ENCODE results near the gene IFNGR1. TPM values are rescaled to one million over a fixed set of nuclear protein-coding genes. Genes with fewer than 3 reads are reported as not detected.

The IFNGR1 gene
- total RNA-seq, 1 experiment from 2014 or later = 18.4 TPM

- DNase-seq (ENCODE audit: low spot score) = no peak
- no peak for TF ChIP-seq CTCF (conservative IDR thresholded peaks at IDR 0.05; ENCODE audit: low read depth, low read length)
- Histone ChIP-seq H3K4me3 (ENCODE audit: low read depth, low read length, poor library complexity, severe bottlenecking) (no peak overlapping the region), H3K9me3 (ENCODE audit: low read depth, low read length, poor library complexity, severe bottlenecking) (no peaks in the 10 kb centered on the region), H3K4me1 (ENCODE audit: insufficient read depth, low read length, poor library complexity, severe bottlenecking) (no peaks in the 10 kb centered on the region), H3K27ac (ENCODE audit: low read depth, low read length, poor library complexity, severe bottlenecking) (no peak overlapping the region), H3K27me3 (replicated peaks; ENCODE audit: insufficient read depth, low read depth, low read length, poor library complexity) (no peaks in the 10 kb centered on the region), H3K36me3 (ENCODE audit: insufficient read depth, low read length, poor library complexity, severe bottlenecking) (peaks cover 25% of the 10 kb centered on the region)
- ChIA-PET CTCF (no interaction called here), POLR2A (ENCODE audit: low non-redundant PET) (no interaction called here)
- BruUV-seq (replicated peaks) = no TSS peak
- intact Hi-C loops (cut with micrococcal nuclease; ENCODE audit: unreplicated experiment) = no loop called here
These were observed 18.9 kb downstream of the IFNGR1 start for GRCh38 chr6:137200288-137200687.

DNA sequence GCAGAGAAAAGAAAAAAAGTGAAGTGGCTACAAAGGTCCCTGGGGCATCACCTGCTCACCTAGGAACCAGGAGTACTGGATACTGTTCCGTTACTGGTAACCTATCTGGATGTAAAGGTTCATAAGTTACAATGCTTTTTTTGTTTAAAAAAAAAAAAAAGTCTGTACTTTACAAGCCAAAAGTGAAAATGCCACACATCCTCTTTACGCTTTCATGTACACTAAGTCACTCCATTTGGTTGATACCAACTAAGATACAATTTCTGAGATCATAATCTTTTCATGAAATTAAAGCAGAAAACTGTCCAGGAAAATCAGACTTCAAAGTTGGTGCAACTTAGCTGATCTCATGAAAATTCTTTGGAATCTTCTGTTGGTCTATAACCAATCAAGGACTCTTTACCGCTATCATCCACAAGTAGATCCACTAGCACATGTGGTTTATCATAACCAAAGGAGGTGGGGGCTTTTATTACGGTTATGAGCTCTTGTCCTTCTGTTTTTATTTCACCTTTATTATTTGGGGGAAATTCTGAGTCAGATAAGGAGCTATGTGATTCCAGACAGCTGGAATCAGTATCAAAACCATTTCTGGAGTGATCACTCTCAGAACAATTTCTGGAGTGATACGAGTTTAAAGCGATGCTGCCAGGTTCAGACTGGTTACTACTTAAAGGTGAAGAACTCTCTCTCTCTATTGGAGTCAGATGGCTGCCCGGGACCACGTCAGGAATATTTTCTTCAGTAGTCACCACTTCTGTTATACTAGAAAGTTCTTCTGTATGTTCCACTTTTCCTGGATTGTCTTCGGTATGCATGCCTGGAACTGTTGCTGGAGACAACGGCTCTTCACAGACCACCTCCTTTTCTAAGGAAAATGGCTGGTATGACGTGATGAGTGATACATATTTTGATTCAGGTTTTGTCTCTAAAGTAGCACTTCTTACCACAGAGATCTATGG lies 21.2 kb downstream of the IFNGR1 start:
- Histone ChIP-seq H3K27ac (ENCODE audit: low read depth, low read length, poor library complexity, severe bottlenecking) (no peak overlapping the region), H3K4me3 (ENCODE audit: low read depth, low read length, poor library complexity, severe bottlenecking) (no peak overlapping the region), H3K4me1 (ENCODE audit: insufficient read depth, low read length, poor library complexity, severe bottlenecking) (no peaks in the 10 kb centered on the region), H3K9me3 (ENCODE audit: low read depth, low read length, poor library complexity, severe bottlenecking) (no peaks in the 10 kb centered on the region), H3K36me3 (ENCODE audit: insufficient read depth, low read length, poor library complexity, severe bottlenecking) (peaks cover 8% of the 10 kb centered on the region), H3K27me3 (replicated peaks; ENCODE audit: insufficient read depth, low read depth, low read length, poor library complexity) (no peaks in the 10 kb centered on the region)
- no TSS peak for BruUV-seq (replicated peaks)
- no peak for DNase-seq (ENCODE audit: low spot score)
- intact Hi-C loops (cut with micrococcal nuclease; ENCODE audit: unreplicated experiment) = no loop called here
- TF ChIP-seq EZH2 (IDR thresholded peaks at IDR 0.05; ENCODE audit: borderline replicate concordance, low read depth, low read length, poor library complexity, severe bottlenecking) (no peak), CTCF (conservative IDR thresholded peaks at IDR 0.05; ENCODE audit: low read depth, low read length) (no peak)
- POLR2A ChIA-PET (ENCODE audit: low non-redundant PET) = no interaction called here
- CTCF ChIA-PET = no interaction called here

DNA sequence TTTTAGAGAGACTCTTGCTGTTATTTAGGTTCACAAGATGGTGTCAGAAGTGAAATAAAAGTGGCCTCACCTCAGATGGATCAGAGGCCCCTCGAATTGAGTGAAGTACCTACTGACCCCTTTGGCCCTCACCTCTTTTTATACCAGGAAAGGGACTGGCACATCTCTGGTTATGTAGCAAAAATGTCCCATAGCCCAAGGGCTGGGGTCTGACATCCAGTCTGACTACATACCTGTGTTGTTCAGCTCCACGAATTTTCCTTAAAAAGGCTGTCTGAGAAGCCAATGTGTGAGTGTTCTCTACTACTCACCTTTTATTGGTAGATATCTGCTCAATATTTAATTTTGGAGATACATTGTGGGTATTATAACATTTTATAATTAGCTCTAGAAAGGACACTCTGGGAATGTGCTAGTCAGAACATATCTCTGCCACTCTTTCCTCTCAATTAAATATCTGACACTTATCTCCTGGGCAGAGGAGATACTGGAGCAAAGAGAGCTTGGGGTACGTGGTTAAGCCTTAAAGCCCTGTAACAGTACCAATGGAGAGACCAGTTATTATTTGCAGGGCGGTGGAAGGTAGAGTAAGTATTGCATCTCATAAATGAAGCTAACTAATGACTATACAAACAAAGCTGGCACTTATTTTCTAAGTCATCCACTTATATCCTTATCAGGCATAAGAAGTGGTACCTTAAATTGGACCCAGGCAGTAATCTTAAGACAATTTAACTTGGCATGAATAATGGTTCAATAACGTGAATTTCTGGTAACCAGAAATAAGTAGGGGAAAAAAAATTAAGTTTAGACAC lies 25.7 kb downstream of the IFNGR1 start:
- no TSS peak for BruUV-seq (replicated peaks)
- intact Hi-C loops (cut with micrococcal nuclease; ENCODE audit: unreplicated experiment) = no loop called here
- ChIA-PET POLR2A (ENCODE audit: low non-redundant PET) (no interaction called here), CTCF (no interaction called here)
- Histone ChIP-seq H3K36me3 (ENCODE audit: insufficient read depth, low read length, poor library complexity, severe bottlenecking) (no peaks in the 10 kb centered on the region), H3K27me3 (replicated peaks; ENCODE audit: insufficient read depth, low read depth, low read length, poor library complexity) (no peaks in the 10 kb centered on the region), H3K4me3 (ENCODE audit: low read depth, low read length, poor library complexity, severe bottlenecking) (no peak overlapping the region), H3K27ac (ENCODE audit: low read depth, low read length, poor library complexity, severe bottlenecking) (no peak overlapping the region), H3K4me1 (ENCODE audit: insufficient read depth, low read length, poor library complexity, severe bottlenecking) (no peaks in the 10 kb centered on the region), H3K9me3 (ENCODE audit: low read depth, low read length, poor library complexity, severe bottlenecking) (peaks cover 13% of the 10 kb centered on the region)
- no peak for DNase-seq (ENCODE audit: low spot score)
- TF ChIP-seq CTCF (conservative IDR thresholded peaks at IDR 0.05; ENCODE audit: low read depth, low read length) (no peak), EZH2 (IDR thresholded peaks at IDR 0.05; ENCODE audit: borderline replicate concordance, low read depth, low read length, poor library complexity, severe bottlenecking) (no peak)
